ENCODE data around the gene TM6SF1. TPM values are rescaled to one million over a fixed set of nuclear protein-coding genes. Genes with fewer than 3 reads are reported as not detected.

TM6SF1 gene
- total RNA-seq (ENCODE audit: low replicate concordance) = 0.18 TPM in 1 of 2 replicates, not detected in the other

DNA sequence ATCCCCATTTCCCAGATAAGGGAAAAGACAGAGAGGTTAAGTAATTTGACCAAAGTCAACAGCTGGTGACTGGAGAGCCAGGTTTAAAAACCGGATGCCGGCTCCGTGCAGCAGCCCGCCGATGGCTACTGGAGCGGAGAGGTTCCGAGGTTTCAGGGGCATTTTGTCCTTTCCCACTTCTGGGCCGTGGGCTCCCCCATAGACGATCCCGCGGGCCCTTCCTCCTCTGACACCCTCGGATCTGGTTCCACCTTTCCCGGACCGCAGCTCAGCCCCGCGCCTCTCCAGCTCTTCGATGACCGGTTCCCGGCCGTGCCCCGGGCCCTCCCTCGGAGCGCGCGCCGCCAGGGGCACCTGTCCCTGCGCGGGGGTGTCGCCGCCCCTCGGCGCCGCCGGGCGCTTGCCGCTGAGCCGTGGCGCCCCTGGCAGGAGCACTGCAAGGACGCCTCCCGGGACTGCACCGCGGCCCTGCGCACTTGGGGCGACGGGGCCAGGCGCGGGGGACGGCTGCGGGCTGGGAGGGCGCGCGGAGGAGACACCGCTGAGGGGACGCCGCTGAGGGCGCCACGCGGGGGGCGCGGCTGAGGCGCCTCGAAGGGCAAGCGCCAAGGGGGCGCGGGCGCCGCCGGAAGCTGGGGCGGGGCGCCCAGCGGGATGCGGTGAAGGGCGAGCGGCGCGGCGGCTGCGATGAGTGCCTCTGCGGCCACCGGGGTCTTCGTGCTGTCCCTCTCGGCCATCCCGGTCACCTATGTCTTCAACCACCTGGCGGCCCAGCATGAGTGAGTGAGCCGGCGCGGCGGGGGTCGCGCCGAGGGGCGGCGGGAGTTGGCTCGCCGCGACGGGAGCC lies at the start of gene TM6SF1:
Gene TM6SF1 (plus strand): TSS at position 652 of the 847 bp plus-strand sequence. CDS start 36 bp downstream, at position 688.
- DNase-seq (ENCODE audit: low read depth) = no peak

DNA sequence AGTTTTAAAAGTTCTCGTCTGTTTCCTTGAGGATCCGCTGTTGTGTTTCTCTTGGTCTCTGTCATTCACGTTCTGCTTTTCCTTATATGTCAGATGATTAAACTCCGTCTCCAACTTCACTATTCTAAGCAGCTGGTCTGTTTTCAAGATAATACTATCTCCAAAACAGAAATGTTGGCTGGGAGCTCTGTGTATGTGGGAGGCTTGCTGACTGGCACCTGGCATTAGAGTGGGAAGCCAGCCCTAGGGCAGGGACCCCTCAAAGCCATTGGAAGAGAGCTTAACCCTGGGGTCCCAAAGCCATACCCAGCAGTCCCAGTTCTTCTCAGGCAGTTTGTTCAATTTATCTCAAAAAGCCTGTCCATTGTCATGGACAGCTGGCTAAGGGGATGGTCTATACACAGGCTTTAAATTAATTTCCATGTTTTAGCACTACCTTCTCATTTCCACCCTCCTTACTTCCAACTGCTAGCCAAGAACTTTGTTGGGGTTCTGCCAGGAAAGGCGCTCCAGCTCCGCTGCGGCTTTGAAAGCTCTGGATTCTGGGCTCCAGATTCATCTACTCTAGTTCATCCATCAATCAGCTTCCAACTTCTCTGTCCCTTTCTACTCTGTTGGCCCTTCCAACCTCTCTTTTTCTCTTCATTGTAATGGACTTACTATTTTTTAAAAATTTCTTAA lies 49.6 kb upstream of the TM6SF1 start:
- peak; percentile 63 for DNase-seq (ENCODE audit: low read depth)
- H3K4me3 ChIP-seq (ENCODE audit: low read depth, low read length) = no peak overlapping the region
- no peak for TF ChIP-seq CTCF (IDR thresholded peaks at IDR 0.05; ENCODE audit: insufficient read depth, low read length)

More for the DNA sequence above, at the start of gene TM6SF1:
- TF ChIP-seq CTCF (IDR thresholded peaks at IDR 0.05; ENCODE audit: insufficient read depth, low read length) = no peak
- peak within 1 kb of the TSS; percentile 57 for H3K4me3 ChIP-seq (ENCODE audit: low read depth, low read length)

- DNase-seq (ENCODE audit: low read depth) = no peak
Measured at GRCh38 chr15:83061680-83062079, 45.8 kb upstream of the TM6SF1 start.

DNA sequence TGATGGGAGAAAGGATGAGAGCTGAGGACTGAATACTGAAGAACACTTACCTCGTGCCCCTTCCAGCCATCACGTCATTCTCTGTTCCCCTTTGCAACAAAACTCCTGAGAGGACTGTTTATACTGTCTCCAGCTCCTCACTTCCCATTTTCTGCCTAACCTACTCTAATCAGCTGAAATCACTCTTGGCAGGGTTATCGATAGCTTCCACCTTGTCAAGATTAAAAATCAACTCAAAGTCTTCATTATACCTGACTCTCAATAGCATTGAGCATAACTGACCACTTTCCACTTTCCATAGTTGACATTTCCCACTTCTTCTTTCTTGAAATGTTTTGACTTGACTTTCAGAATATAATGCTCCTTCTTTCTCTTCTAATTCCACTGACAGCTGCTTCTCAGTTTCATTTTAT lies 44.7 kb upstream of the TM6SF1 start:
- no peak for TF ChIP-seq CTCF (IDR thresholded peaks at IDR 0.05; ENCODE audit: insufficient read depth, low read length)
- DNase-seq (ENCODE audit: low read depth) = no peak
- H3K4me3 ChIP-seq (ENCODE audit: low read depth, low read length) = no peak overlapping the region

More at GRCh38 chr15:83061680-83062079, 45.8 kb upstream of the TM6SF1 start:
- H3K4me3 ChIP-seq (ENCODE audit: low read depth, low read length) = no peak overlapping the region
- no peak for TF ChIP-seq CTCF (IDR thresholded peaks at IDR 0.05; ENCODE audit: insufficient read depth, low read length)

DNA sequence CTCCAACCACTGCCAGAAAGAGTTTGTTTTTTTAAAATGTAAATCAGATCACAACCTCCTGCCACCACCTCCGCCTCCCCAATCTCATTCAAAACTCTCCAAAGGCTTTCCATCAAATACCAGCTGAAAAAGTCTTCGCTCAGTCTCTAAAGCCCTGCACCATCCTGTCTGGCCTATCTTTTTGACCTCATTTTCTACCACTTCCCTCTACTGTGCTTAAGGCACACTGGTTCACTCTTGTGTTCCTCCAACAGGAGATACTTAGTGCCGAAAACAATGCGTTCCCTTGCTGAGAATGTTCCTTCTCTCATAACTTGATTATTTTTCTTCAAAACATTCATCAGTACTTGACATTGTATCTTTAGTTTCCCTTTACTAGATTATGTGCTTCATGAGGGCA lies 43.9 kb upstream of the TM6SF1 start:
- no peak for TF ChIP-seq CTCF (IDR thresholded peaks at IDR 0.05; ENCODE audit: insufficient read depth, low read length)
- no peak overlapping the region for H3K4me3 ChIP-seq (ENCODE audit: low read depth, low read length)
- DNase-seq (ENCODE audit: low read depth) = no peak

- no peak for TF ChIP-seq CTCF (IDR thresholded peaks at IDR 0.05; ENCODE audit: insufficient read depth, low read length)
- DNase-seq (ENCODE audit: low read depth) = no peak
Measured at GRCh38 chr15:83064859-83065258, 42.6 kb upstream of the TM6SF1 start.

More at GRCh38 chr15:83064859-83065258, 42.6 kb upstream of the TM6SF1 start:
- H3K4me3 ChIP-seq (ENCODE audit: low read depth, low read length) = peak overlapping the region; percentile 93
